ENCODE measurements around the gene ZNF462. TPM values are rescaled to one million over a fixed set of nuclear protein-coding genes. Genes with fewer than 3 reads are reported as not detected.

The ZNF462 gene
- total RNA-seq, 1 experiment from 2014 or later: 164 TPM

DNA sequence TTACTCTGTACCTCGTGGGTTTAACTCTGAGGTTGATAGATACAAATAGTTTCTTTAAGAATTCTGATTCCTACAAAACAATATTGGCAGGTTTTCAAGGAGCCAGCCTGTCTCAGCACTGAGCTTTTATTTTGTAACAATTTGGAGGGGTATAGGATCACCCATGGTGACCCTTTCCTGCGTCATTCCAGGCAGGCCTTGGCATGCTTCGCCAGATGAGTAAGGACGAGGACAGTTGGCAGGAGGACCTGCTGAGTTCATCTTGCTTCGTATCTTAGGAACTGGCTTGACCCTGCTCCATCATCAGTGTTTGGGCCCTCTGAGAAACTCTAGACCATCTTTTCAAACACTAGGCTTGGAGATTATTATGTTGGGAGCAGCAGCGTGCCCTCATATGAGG, 17.9 kb downstream of the ZNF462 start:
- H3K79me2 ChIP-seq (ENCODE audit: insufficient read depth, low read length): peaks cover 73% of the 10 kb centered on the region; the same call in 1 of the 2 replicates
- H3K27me3 ChIP-seq (ENCODE audit: insufficient read depth, low read length): no peaks in the 10 kb centered on the region
- no peak overlapping the region for H2AFZ ChIP-seq (ENCODE audit: low read length)
- peak overlapping the region in 2 of 3 experiments; percentile 11 to 84; a peak in 3 of 7 replicates for H3K27ac Mint-ChIP-seq
- no peak overlapping the region for H3K23ac ChIP-seq (ENCODE audit: insufficient read length, low read depth, low read length)
- no peak overlapping the region for H4K91ac ChIP-seq (ENCODE audit: insufficient read length, low read depth, low read length)
- H4K8ac ChIP-seq (replicated peaks; ENCODE audit: insufficient read length, low read depth, low read length): no peak overlapping the region
- no peak overlapping the region for H3K18ac ChIP-seq (ENCODE audit: insufficient read length, low read depth, low read length)
- no peak overlapping the region for H3K4me3 Mint-ChIP-seq
- H3K4me1 ChIP-seq (ENCODE audit: insufficient read depth, low read length): peaks cover 43% of the 10 kb centered on the region
- no peak overlapping the region for H4K5ac ChIP-seq (ENCODE audit: insufficient read length, low read depth, low read length)
- H3T11ph ChIP-seq (ENCODE audit: low read length): no peak overlapping the region
- no peak overlapping the region for H2BK120ac ChIP-seq (ENCODE audit: low read depth, low read length, poor library complexity, severe bottlenecking)
- H2BK15ac ChIP-seq (ENCODE audit: low read depth, low read length): no peak overlapping the region
- H3K79me1 ChIP-seq (ENCODE audit: insufficient read depth, low read depth, low read length, poor library complexity, severe bottlenecking): peaks cover 2% of the 10 kb centered on the region
- H3K9me3 ChIP-seq (ENCODE audit: control insufficient read depth, low read depth, low read length): no peaks in the 10 kb centered on the region
- no peaks in the 10 kb centered on the region for H3K9me3 Mint-ChIP-seq
- TF ChIP-seq, protein P1, sequence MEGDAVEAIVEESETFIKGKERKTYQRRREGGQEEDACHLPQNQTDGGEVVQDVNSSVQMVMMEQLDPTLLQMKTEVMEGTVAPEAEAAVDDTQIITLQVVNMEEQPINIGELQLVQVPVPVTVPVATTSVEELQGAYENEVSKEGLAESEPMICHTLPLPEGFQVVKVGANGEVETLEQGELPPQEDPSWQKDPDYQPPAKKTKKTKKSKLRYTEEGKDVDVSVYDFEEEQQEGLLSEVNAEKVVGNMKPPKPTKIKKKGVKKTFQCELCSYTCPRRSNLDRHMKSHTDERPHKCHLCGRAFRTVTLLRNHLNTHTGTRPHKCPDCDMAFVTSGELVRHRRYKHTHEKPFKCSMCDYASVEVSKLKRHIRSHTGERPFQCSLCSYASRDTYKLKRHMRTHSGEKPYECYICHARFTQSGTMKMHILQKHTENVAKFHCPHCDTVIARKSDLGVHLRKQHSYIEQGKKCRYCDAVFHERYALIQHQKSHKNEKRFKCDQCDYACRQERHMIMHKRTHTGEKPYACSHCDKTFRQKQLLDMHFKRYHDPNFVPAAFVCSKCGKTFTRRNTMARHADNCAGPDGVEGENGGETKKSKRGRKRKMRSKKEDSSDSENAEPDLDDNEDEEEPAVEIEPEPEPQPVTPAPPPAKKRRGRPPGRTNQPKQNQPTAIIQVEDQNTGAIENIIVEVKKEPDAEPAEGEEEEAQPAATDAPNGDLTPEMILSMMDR (conservative IDR thresholded peaks at IDR 0.05): no peak
- H2BK20ac ChIP-seq (ENCODE audit: low read depth, low read length, poor library complexity, severe bottlenecking): no peak overlapping the region
- H3K9ac ChIP-seq (ENCODE audit: extremely low read depth, insufficient read length, low read length): no peak overlapping the region
- H3K4me2 ChIP-seq (ENCODE audit: insufficient read depth, insufficient read length, low read length): no peak overlapping the region
- DNase-seq: no peak
- no CpG with 5 or more reads among the region's 6 CpGs for WGBS (ENCODE audit: extremely low coverage, insufficient read length, low lambda C conversion rate)
- no peak overlapping the region for H3K56ac ChIP-seq (ENCODE audit: insufficient read length, low read depth, low read length)
- H2BK12ac ChIP-seq (ENCODE audit: insufficient read length, low read depth, low read length): no peak overlapping the region
- H3K27me3 Mint-ChIP-seq (ENCODE audit: low read depth): no peaks in the 10 kb centered on the region
- H3K27ac ChIP-seq (ENCODE audit: insufficient read length, low read depth, low read length): no peak overlapping the region
- no peak overlapping the region for H3K14ac ChIP-seq (ENCODE audit: insufficient read depth, low read length)
- no peak overlapping the region for H2AK5ac ChIP-seq (ENCODE audit: insufficient read length, low read length)
- H3K23me2 ChIP-seq (ENCODE audit: insufficient read length, low read depth, low read length, poor library complexity, severe bottlenecking): no peaks in the 10 kb centered on the region
- H2BK5ac ChIP-seq (ENCODE audit: insufficient read length, low read length): no peak overlapping the region
- no peak overlapping the region for H3K4ac ChIP-seq (ENCODE audit: low read depth, low read length)
- H4K20me1 ChIP-seq (ENCODE audit: control insufficient read depth, insufficient read depth, insufficient read length): no peaks in the 10 kb centered on the region
- H3K36me3 Mint-ChIP-seq (ENCODE audit: insufficient read depth in 1 of 3, low read depth in 3 of 3): peaks cover 20 to 30% (median 24%) of the 10 kb centered on the region in 3 experiments; a peak in 6 of 7 replicates
- H3K4me1 Mint-ChIP-seq: peaks cover 88 to 93% of the 10 kb centered on the region in 2 experiments
